ENCODE data around the gene RNLS. TPM values are rescaled to one million over a fixed set of nuclear protein-coding genes. Genes with fewer than 3 reads are reported as not detected.

RNLS gene
- polyA plus RNA-seq, 3 donors, result 3.3 to 3.9 (median 3.7) TPM

DNA sequence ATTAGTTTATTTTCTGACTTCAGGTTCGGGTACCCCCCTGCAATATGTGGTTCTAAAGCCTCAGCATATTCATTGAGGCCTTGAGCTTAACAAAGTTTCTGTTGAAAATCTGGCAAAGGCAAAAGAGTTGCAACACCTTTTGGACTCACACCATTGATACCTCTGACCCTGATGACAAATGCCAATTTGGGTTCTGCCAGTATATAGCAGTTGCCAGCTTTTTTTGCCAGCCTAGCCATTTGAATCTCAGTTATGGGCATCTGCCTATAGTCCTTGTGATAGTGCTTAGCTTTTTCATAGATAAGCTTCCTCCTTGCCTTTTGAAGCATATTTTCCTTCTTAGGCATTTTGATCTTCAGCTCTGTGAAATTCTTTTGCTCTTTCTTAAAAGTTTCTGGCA is 35.4 kb upstream of the RNLS start:
- no peak overlapping the region for H3K27ac Mint-ChIP-seq
- peaks cover 0 to 3% (median 2%) of the 10 kb centered on the region in 3 donors for H3K27me3 Mint-ChIP-seq (ENCODE audit: low read depth in 3 of 3)
- H3K9ac ChIP-seq (ENCODE audit: insufficient read depth, low read length, poor library complexity, severe bottlenecking), result no peak overlapping the region
- H3K79me2 ChIP-seq (ENCODE audit: insufficient read depth, low read length), result no peaks in the 10 kb centered on the region
- no peaks in the 10 kb centered on the region for H3K4me1 Mint-ChIP-seq
- H3K4me3 ChIP-seq (replicated peaks in 1 of 3; ENCODE audit: low read depth in 2 of 3, low read length in 3 of 3), result no peak overlapping the region
- WGBS (ENCODE audit: insufficient coverage), result no CpG with 5 or more reads among the region's 1 CpG
- H3K27ac ChIP-seq (ENCODE audit: low read depth in 1 of 2, low read length in 2 of 2), result no peak overlapping the region
- H3K36me3 Mint-ChIP-seq, result no peaks in the 10 kb centered on the region
- intact Hi-C loops (cut with micrococcal nuclease), result no loop called here
- H3K4me3 Mint-ChIP-seq, result no peak overlapping the region
- no peaks in the 10 kb centered on the region for H4K20me1 ChIP-seq (ENCODE audit: insufficient read depth, low read length)
- TF ChIP-seq, protein P1, sequence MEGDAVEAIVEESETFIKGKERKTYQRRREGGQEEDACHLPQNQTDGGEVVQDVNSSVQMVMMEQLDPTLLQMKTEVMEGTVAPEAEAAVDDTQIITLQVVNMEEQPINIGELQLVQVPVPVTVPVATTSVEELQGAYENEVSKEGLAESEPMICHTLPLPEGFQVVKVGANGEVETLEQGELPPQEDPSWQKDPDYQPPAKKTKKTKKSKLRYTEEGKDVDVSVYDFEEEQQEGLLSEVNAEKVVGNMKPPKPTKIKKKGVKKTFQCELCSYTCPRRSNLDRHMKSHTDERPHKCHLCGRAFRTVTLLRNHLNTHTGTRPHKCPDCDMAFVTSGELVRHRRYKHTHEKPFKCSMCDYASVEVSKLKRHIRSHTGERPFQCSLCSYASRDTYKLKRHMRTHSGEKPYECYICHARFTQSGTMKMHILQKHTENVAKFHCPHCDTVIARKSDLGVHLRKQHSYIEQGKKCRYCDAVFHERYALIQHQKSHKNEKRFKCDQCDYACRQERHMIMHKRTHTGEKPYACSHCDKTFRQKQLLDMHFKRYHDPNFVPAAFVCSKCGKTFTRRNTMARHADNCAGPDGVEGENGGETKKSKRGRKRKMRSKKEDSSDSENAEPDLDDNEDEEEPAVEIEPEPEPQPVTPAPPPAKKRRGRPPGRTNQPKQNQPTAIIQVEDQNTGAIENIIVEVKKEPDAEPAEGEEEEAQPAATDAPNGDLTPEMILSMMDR (IDR thresholded peaks at IDR 0.05), result no peak
- DNase-seq, result no peak
- H3K9me3 Mint-ChIP-seq, result peaks cover 0 to 9% (median 0%) of the 10 kb centered on the region in 7 donors
- H3K27me3 ChIP-seq (ENCODE audit: control insufficient read depth in 2 of 2, insufficient read depth in 2 of 2, low read length in 2 of 2), result no peaks in the 10 kb centered on the region
- H3K9me3 ChIP-seq (replicated peaks in 1 of 2; ENCODE audit: control insufficient read depth in 1 of 2, insufficient read depth in 1 of 2, low read length in 2 of 2), result no peaks in the 10 kb centered on the region
- H3K36me3 ChIP-seq (replicated peaks in 1 of 2; ENCODE audit: control insufficient read depth in 1 of 2, insufficient read depth in 2 of 2, low read length in 2 of 2), result no peaks in the 10 kb centered on the region
- no peak overlapping the region for H2AFZ ChIP-seq (ENCODE audit: insufficient read depth, low read depth, low read length, poor library complexity, severe bottlenecking)
- no peaks in the 10 kb centered on the region for H3K4me1 ChIP-seq (ENCODE audit: control insufficient read depth in 1 of 2, insufficient read depth in 2 of 2, low read length in 2 of 2)
- no peak overlapping the region for H3K4me2 ChIP-seq (replicated peaks; ENCODE audit: extremely low read depth, low read length, poor library complexity, severe bottlenecking)

DNA sequence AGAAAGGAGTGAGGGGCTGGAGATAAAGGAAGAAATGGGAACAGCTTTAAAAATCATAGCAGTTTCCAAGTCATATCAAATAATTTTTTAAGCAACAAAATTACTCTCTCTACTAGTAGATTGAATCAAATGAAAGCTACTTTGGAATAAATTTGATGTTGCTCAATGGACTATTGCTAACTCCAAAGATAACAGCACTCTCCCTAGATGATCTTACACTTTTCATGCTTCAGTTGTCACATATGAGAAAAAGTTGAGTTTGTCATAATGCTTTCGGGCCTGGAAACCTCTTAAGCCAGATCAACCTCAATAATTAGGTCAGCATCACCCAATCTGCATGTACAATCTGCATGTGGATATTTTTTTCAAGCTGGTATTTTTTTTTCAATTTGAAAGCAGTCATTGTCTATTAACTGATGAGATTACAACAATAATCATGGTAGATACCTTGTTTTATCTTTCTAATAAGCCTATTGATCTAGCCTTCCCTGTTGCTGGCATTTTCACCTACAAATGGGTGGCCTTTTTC is 34.7 kb upstream of the RNLS start:
- TF ChIP-seq, protein P1 (IDR thresholded peaks at IDR 0.05), result no peak
- peaks cover 0 to 3% (median 2%) of the 10 kb centered on the region in 3 donors for H3K27me3 Mint-ChIP-seq (ENCODE audit: low read depth in 3 of 3)
- H3K27ac Mint-ChIP-seq, result no peak overlapping the region
- H3K36me3 Mint-ChIP-seq, result no peaks in the 10 kb centered on the region
- H3K9me3 Mint-ChIP-seq, result peaks cover 0 to 9% (median 0%) of the 10 kb centered on the region in 7 donors
- Histone ChIP-seq H3K36me3 (replicated peaks in 1 of 2; ENCODE audit: control insufficient read depth in 1 of 2, insufficient read depth in 2 of 2, low read length in 2 of 2) (no peaks in the 10 kb centered on the region), H3K9me3 (replicated peaks in 1 of 2; ENCODE audit: control insufficient read depth in 1 of 2, insufficient read depth in 1 of 2, low read length in 2 of 2) (no peaks in the 10 kb centered on the region), H3K9ac (ENCODE audit: insufficient read depth, low read length, poor library complexity, severe bottlenecking) (no peak overlapping the region), H3K4me3 (replicated peaks in 1 of 3; ENCODE audit: low read depth in 2 of 3, low read length in 3 of 3) (no peak overlapping the region), H3K27ac (ENCODE audit: low read depth in 1 of 2, low read length in 2 of 2) (no peak overlapping the region), H3K79me2 (ENCODE audit: insufficient read depth, low read length) (no peaks in the 10 kb centered on the region), H3K4me1 (ENCODE audit: control insufficient read depth in 1 of 2, insufficient read depth in 2 of 2, low read length in 2 of 2) (no peaks in the 10 kb centered on the region), H3K4me2 (replicated peaks; ENCODE audit: extremely low read depth, low read length, poor library complexity, severe bottlenecking) (no peak overlapping the region), H3K27me3 (ENCODE audit: control insufficient read depth in 2 of 2, insufficient read depth in 2 of 2, low read length in 2 of 2) (no peaks in the 10 kb centered on the region), H2AFZ (ENCODE audit: insufficient read depth, low read depth, low read length, poor library complexity, severe bottlenecking) (no peak overlapping the region), H4K20me1 (ENCODE audit: insufficient read depth, low read length) (no peaks in the 10 kb centered on the region)
- WGBS (ENCODE audit: insufficient coverage), result no CpG with 5 or more reads among the region's 1 CpG
- H3K4me3 Mint-ChIP-seq, result no peak overlapping the region
- H3K4me1 Mint-ChIP-seq, result no peaks in the 10 kb centered on the region
- DNase-seq, result no peak
- intact Hi-C loops (cut with micrococcal nuclease), result no loop called here

Measured in CD14-positive monocyte (primary cell).